LNCAP (cell line): ENCODE results near the gene OTOG.
A peak's percentile ranks its signal among the peaks of the same experiment; 100 is the strongest.

Experiments
- TF ChIP-seq, protein P1 (sequence below): fragments of 450-650 bp; IDR thresholded peaks from 2 replicates; pipeline ENCODE4 v1.5.1; 2017; ENCODE audit warnings: mild to moderate bottlenecking

OTOG gene

GRCh38 chr11:17527628-17527995, 19.4 kb upstream of the OTOG start:
- TF ChIP-seq, protein P1, sequence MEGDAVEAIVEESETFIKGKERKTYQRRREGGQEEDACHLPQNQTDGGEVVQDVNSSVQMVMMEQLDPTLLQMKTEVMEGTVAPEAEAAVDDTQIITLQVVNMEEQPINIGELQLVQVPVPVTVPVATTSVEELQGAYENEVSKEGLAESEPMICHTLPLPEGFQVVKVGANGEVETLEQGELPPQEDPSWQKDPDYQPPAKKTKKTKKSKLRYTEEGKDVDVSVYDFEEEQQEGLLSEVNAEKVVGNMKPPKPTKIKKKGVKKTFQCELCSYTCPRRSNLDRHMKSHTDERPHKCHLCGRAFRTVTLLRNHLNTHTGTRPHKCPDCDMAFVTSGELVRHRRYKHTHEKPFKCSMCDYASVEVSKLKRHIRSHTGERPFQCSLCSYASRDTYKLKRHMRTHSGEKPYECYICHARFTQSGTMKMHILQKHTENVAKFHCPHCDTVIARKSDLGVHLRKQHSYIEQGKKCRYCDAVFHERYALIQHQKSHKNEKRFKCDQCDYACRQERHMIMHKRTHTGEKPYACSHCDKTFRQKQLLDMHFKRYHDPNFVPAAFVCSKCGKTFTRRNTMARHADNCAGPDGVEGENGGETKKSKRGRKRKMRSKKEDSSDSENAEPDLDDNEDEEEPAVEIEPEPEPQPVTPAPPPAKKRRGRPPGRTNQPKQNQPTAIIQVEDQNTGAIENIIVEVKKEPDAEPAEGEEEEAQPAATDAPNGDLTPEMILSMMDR, result no peak

DNA sequence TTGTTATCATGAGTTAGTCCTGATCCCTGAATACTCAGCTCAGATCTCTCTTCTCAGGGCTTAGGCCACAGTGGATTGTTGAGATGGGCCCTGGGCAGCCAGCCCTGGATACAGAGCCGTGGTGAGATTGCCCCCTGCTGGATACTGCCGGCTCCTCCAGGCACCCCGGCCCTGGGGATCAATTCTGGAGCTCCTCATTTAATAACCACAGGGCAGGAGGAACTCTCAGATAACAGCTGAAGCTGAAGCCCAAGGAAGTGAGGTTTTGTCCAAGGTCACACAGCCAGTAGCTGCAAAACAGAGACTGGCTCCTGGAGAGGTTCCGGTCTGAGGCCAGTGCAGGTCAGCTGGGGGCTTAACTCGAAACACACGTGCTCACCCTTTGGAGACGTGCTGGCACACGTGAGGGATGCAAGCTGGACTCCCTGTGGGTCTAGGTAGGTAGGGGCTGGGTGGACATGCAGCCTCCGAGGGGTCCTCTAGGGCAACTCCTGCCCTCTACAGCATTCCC, 18.8 kb upstream of the OTOG start:
- TF ChIP-seq, protein P1, result peak; percentile 96

GRCh38 chr11:17528906-17529843, 17.9 kb upstream of the OTOG start:
- TF ChIP-seq, protein P1, result no peak

- TF ChIP-seq, protein P1, result no peak
Measured at GRCh38 chr11:17529844-17530185, 17.2 kb upstream of the OTOG start.

- TF ChIP-seq, protein P1, result no peak
Measured at GRCh38 chr11:17531071-17531600, 15.9 kb upstream of the OTOG start.

DNA sequence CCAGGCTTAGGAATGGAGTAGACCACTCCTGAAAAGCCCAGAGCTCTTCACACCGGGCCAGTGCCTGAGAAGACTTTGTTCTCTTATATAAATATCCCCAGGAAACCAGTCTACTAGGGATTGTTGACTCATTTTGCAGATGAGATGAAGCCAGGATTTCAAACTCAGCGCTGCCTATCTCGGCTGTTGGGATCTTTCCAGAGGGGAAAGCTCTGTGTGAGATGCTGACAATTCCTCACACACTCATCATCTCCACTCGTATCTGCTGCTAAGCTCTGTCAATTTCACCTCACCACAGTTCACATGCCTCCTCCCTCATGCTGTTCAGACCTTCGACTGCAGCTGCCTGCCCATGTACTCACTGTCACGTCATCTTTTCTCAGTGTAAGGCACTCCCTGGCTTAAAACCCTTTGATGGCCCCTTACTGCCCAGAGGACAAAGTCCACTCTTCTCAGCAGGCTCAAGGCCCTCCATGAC, 15.4 kb upstream of the OTOG start:
- TF ChIP-seq, protein P1, result no peak

DNA sequence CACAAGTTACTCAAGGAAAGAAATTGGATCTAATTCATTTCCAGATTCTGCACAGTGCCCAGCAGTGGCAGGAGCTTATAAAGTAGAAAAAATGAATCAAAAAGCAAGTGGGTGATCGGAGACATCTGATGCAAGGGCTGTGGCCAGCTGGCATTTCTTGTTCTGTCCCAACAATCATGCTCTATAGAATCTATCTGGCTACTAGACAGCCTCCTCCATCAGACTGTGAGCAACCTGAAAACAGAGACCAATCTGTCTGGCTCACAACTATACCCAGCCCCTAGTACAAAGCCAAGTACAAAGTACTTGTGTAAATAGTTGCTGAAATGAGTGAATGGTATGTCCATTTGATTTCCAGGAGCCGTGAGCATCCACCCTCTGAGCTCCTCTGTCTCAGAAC, 14.3 kb upstream of the OTOG start:
- TF ChIP-seq, protein P1, result no peak
